Measurements from ENCODE around the gene ME3.

ME3 gene

GRCh38 chr11:86672007-86672621 lies at the start of gene ME3:
Gene ME3, minus strand, starts transcription at chr11:86672616.
- DNase-seq = peak; percentile 34 to 46

- no peak for DNase-seq
Observed at GRCh38 chr11:86722006-86722405, 49.6 kb upstream of the ME3 start.

- no peak for DNase-seq
Observed at GRCh38 chr11:86720546-86720945, 48.1 kb upstream of the ME3 start.

- no peak for DNase-seq
Observed at GRCh38 chr11:86719781-86720463, 47.5 kb upstream of the ME3 start.

- no peak for DNase-seq
Observed at GRCh38 chr11:86718999-86719398, 46.6 kb upstream of the ME3 start.

GRCh38 chr11:86718521-86718920 lies 46.1 kb upstream of the ME3 start:
- no peak for DNase-seq

GRCh38 chr11:86717817-86718501 lies 45.5 kb upstream of the ME3 start:
- no peak for DNase-seq

- no peak for DNase-seq
Observed at GRCh38 chr11:86715611-86716010, 43.2 kb upstream of the ME3 start.

- DNase-seq = no peak
Observed at GRCh38 chr11:86713552-86713951, 41.1 kb upstream of the ME3 start.

GRCh38 chr11:86710936-86711335 lies 38.5 kb upstream of the ME3 start:
- no peak for DNase-seq

GRCh38 chr11:86708669-86709068 lies 36.3 kb upstream of the ME3 start:
- DNase-seq = no peak

GRCh38 chr11:86706338-86707131 lies 34.1 kb upstream of the ME3 start:
- no peak for DNase-seq

- no peak for DNase-seq
Observed at GRCh38 chr11:86704710-86705109, 32.3 kb upstream of the ME3 start.

- DNase-seq = no peak
Observed at GRCh38 chr11:86703987-86704386, 31.6 kb upstream of the ME3 start.

GRCh38 chr11:86702220-86702983 lies 30.0 kb upstream of the ME3 start:
- DNase-seq = no peak

GRCh38 chr11:86699040-86699791 lies 26.8 kb upstream of the ME3 start:
- no peak for DNase-seq

- no peak for DNase-seq
Observed at GRCh38 chr11:86698639-86699038, 26.2 kb upstream of the ME3 start.

GRCh38 chr11:86696451-86696850 lies 24.0 kb upstream of the ME3 start:
- no peak for DNase-seq

- no peak for DNase-seq
Observed at GRCh38 chr11:86696004-86696403, 23.6 kb upstream of the ME3 start.

- no peak for DNase-seq
Observed at GRCh38 chr11:86695373-86695772, 23.0 kb upstream of the ME3 start.

- DNase-seq = no peak
Observed at GRCh38 chr11:86693518-86693917, 21.1 kb upstream of the ME3 start.

GRCh38 chr11:86692746-86693145 lies 20.3 kb upstream of the ME3 start:
- DNase-seq = no peak

Measured in activated CD4-positive, alpha-beta T cell treated with anti-CD3 and anti-CD28 coated beads, Interleukin-2, amount 50 U/mL, for 4 hours (primary cell).